ENCODE measurements around the gene MAN1B1. TPM values are rescaled to one million over a fixed set of nuclear protein-coding genes. Genes with fewer than 3 reads are reported as not detected.

Gene MAN1B1
- total and polyA plus RNA-seq, 2 of the 8 experiments (the other 6 are each of a cell fraction or from before 2014, with no cell fraction given) = 33.7 to 36.3 TPM

DNA sequence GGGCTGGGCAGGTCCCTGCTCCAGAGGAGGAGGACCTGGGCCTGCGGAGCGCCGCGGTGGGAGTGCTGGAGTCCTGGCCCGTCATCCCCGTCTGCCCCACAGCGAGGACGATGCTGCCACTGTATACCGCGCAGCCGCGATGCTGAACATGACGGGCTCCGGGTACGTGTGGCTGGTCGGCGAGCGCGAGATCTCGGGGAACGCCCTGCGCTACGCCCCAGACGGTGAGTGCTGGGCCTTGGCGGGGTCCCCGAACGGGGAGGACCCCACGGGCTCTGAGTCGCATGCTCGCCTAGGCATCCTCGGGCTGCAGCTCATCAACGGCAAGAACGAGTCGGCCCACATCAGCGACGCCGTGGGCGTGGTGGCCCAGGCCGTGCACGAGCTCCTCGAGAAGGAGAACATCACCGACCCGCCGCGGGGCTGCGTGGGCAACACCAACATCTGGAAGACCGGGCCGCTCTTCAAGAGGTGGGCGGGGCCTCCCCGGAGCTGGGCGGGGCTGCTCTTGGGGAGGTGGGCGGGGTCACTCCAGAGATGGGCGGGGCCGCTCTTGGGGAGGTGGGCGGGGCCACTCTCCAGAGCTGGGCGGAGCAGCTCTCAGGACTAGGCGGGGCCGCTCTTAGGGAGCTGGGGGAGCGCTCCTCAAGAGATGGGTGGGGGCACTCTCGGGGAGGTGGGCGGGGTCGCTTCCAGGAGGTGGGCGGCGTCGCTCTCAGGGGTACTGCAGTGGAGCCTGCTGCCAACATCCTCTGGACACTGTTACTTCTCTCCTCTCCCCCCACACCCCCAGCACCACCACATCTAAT, 70.0 kb downstream of the MAN1B1 start:
- peak overlapping the region; percentile 75 to 78 for H3K4me2 ChIP-seq (ENCODE audit: insufficient read depth in 1 of 2, low read depth in 2 of 2, low read length in 2 of 2)
- peak overlapping the region; percentile 68; the same call in 1 of the 2 replicates for H2BK12ac ChIP-seq (ENCODE audit: low read depth, low read length)
- H4K91ac ChIP-seq (replicated peaks; ENCODE audit: insufficient read length, low read length) = no peak overlapping the region
- peak overlapping the region; percentile 81; the same call in 1 of the 2 replicates for H2BK15ac ChIP-seq (ENCODE audit: low read length)
- TF ChIP-seq, protein P1, sequence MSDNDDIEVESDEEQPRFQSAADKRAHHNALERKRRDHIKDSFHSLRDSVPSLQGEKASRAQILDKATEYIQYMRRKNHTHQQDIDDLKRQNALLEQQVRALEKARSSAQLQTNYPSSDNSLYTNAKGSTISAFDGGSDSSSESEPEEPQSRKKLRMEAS (IDR thresholded peaks at IDR 0.05) = 0 out of 2 replicates have a peak, but pooled peaks have one; percentile 11
- TF ChIP-seq EZH2 (IDR thresholded peaks at IDR 0.05; ENCODE audit: low read depth, low read length, severe bottlenecking) = no peak
- no peak for TF ChIP-seq NRF1 (IDR thresholded peaks at IDR 0.05; ENCODE audit: low read depth, low read length)
- no peak for TF ChIP-seq CBX8 (IDR thresholded peaks at IDR 0.05; ENCODE audit: borderline replicate concordance, low read depth, low read length)
- TF ChIP-seq KDM4A (IDR thresholded peaks at IDR 0.05; ENCODE audit: low read depth, low read length, severe bottlenecking) = peak; percentile 92
- no peak for TF ChIP-seq HDAC2 (IDR thresholded peaks at IDR 0.05; ENCODE audit: borderline replicate concordance in 1 of 2, low read depth in 2 of 2, low read length in 2 of 2)
- no peak for TF ChIP-seq MAFK (IDR thresholded peaks at IDR 0.05; ENCODE audit: low read depth, low read length)
- TF ChIP-seq CREB1 (IDR thresholded peaks at IDR 0.05) = 0 out of 2 replicates have a peak, but pooled peaks have one; percentile 2
- TF ChIP-seq RBBP5 (IDR thresholded peaks at IDR 0.05; ENCODE audit: borderline replicate concordance, low read depth, low read length) = peak; percentile 37; the same call in 1 of the 2 replicates
- H3K9me3 ChIP-seq (ENCODE audit: insufficient read depth in 2 of 2, low read depth in 1 of 2, low read length in 1 of 2) = peaks cover 0 to 7% of the 10 kb centered on the region in 2 experiments; a peak in 3 of 4 replicates
- H3K4me3 ChIP-seq (ENCODE audit: extremely low read depth in 1 of 4, insufficient read depth in 2 of 4, low read depth in 3 of 4, low read length in 4 of 4) = peak overlapping the region; percentile 32 to 58 (median 49)
- no peak overlapping the region; the same call in 1 of the 2 replicates for H4K8ac ChIP-seq (ENCODE audit: extremely low read depth, insufficient read depth, low read length)
- no peaks in the 10 kb centered on the region for H3K79me1 ChIP-seq (ENCODE audit: low read depth, low read length)
- H2BK5ac ChIP-seq (ENCODE audit: low read depth, low read length) = no peak overlapping the region; the same call in 1 of the 2 replicates
- no peak overlapping the region for H3K23ac ChIP-seq (ENCODE audit: insufficient read length)
- FAIRE-seq (no peak), DNase-seq (ENCODE audit: low read depth in 1 of 2, low spot score in 2 of 2) (peak in 1 of 2 experiments; percentile 88)
- 13% methylated on average over 39 of the region's 65 CpGs; no CpG with 5 or more reads in 1 of the 2 experiments for WGBS, 2 experiments (ENCODE audit: extremely low coverage in 1 of 2, insufficient coverage in 1 of 2, insufficient read length in 1 of 2, insufficient replicate concordance in 2 of 2, low coverage in 1 of 2, low lambda C conversion rate in 2 of 2, missing lambda C conversion rate in 1 of 2)
- no peaks in the 10 kb centered on the region; a peak in 1 of 8 replicates for H3K36me3 ChIP-seq (ENCODE audit: control insufficient read depth in 2 of 4, insufficient read depth in 4 of 4, low read length in 3 of 4)
- 0 out of 7 replicates have a peak overlapping the region, but pooled peaks of 1 of the 4 experiments have one; percentile 10 for H3K9ac ChIP-seq (replicated peaks in 1 of 4; ENCODE audit: extremely low read depth in 1 of 4, low read depth in 3 of 4, low read length in 3 of 4)
- ChIA-PET POLR2A (ENCODE audit: partially characterized antibody) (interaction anchor here (0.9 to 2.9 kb wide), 4 partner anchors 12 to 86 kb away, joined by 3 to 7 read pairs (median 3); partner anchors contain the start of genes ANAPC2 and LRRC26), CTCF (ENCODE audit: partially characterized antibody) (interaction anchor here (0.6 to 1.6 kb wide), 8 partner anchors 11 to 122 kb away, joined by 3 to 6 read pairs (median 4); no protein-coding TSS in a partner anchor)
- H4K20me1 ChIP-seq (replicated peaks in 1 of 2; ENCODE audit: control insufficient read depth in 1 of 2, insufficient read depth in 2 of 2, low read length in 2 of 2) = peaks cover 3 to 30% of the 10 kb centered on the region in 2 experiments
- H2AFZ ChIP-seq (ENCODE audit: low read length) = peak overlapping the region; percentile 10; the same call in 1 of the 2 replicates
- no peaks in the 10 kb centered on the region; a peak in 1 of 4 replicates for H3K79me2 ChIP-seq (ENCODE audit: control insufficient read depth in 1 of 2, insufficient read depth in 2 of 2, low read length in 2 of 2)
- H3K14ac ChIP-seq (ENCODE audit: insufficient read length) = no peak overlapping the region
- H2BK20ac ChIP-seq (ENCODE audit: low read length) = no peak overlapping the region
- H2BK120ac ChIP-seq (replicated peaks; ENCODE audit: low read depth, low read length) = no peak overlapping the region
- no peak overlapping the region for H3K27ac ChIP-seq (ENCODE audit: low read depth, low read length)
- H3K56ac ChIP-seq (replicated peaks; ENCODE audit: insufficient read length, low read depth, low read length) = no peak overlapping the region
- no peak overlapping the region for H2AK5ac ChIP-seq (ENCODE audit: low read depth, low read length)
- H3K4ac ChIP-seq (replicated peaks; ENCODE audit: insufficient read length, low read depth, low read length) = no peak overlapping the region
- H3K18ac ChIP-seq (ENCODE audit: extremely low read depth, low read length) = no peak overlapping the region; the same call in 1 of the 2 replicates
- H4K5ac ChIP-seq (ENCODE audit: insufficient read length, low read depth, low read length) = no peak overlapping the region
- peaks cover 32 to 68% (median 66%) of the 10 kb centered on the region in 4 experiments for H3K27me3 ChIP-seq (replicated peaks in 1 of 4; ENCODE audit: control insufficient read depth in 3 of 4, extremely low read depth in 1 of 4, insufficient read depth in 3 of 4, low read length in 3 of 4)
- peaks cover 9% of the 10 kb centered on the region for H3K23me2 ChIP-seq (ENCODE audit: low read depth, low read length)
- peaks cover 0 to 10% (median 6%) of the 10 kb centered on the region in 4 experiments; a peak in 5 of 7 replicates for H3K4me1 ChIP-seq (replicated peaks in 1 of 4; ENCODE audit: control insufficient read depth in 3 of 4, insufficient read depth in 4 of 4, low read length in 3 of 4)
